Kidney epithelial cell (primary cell): ENCODE results near the gene N4BP2L2. TPM values are rescaled to one million over a fixed set of nuclear protein-coding genes. Genes with fewer than 3 reads are reported as not detected.

Experiments
- DNase-seq: peaks from one replicate; pipeline ENCODE4 v3.0.0-alpha.2; 2010; ENCODE audit warnings: low read depth
- H3K27me3 ChIP-seq: 2 replicates; pipeline ENCODE4 v1.6.0; 2011; ENCODE audit warnings: low read length; ENCODE audit not compliant: control insufficient read depth, insufficient read depth
- H3K36me3 ChIP-seq: 2 replicates; pipeline ENCODE4 v1.5.1; 2011; ENCODE audit warnings: low read length; ENCODE audit not compliant: control insufficient read depth, insufficient read depth
- H3K4me3 ChIP-seq: 2 replicates; pipeline ENCODE4 v1.5.1; 2011; ENCODE audit warnings: low read depth, mild to moderate bottlenecking, control low read depth, low read length
- CTCF ChIP-seq: IDR thresholded peaks from 2 replicates; pipeline ENCODE4 v1.5.1; 2011; ENCODE audit warnings: mild to moderate bottlenecking, moderate library complexity, low read length, control low read depth, inconsistent platforms; ENCODE audit not compliant: insufficient read depth, poor library complexity, severe bottlenecking
- total RNA-seq: library from RNA; depleted of rRNA; stranded (reverse); fragments of >200 nt; gene quantifications from 2 replicates; pipeline ENCODE4 v1.2.3, GENCODE V29; 2015

The N4BP2L2 gene
- total RNA-seq, 1 donor from 2014 or later, result 64.1 TPM

- no peaks in the 10 kb centered on the region for H3K27me3 ChIP-seq
- no peak for TF ChIP-seq CTCF
- no peak overlapping the region for H3K4me3 ChIP-seq
- no peak for DNase-seq
- H3K36me3 ChIP-seq, result no peaks in the 10 kb centered on the region
Measured at GRCh38 chr13:32430018-32430747, 108.4 kb downstream of the N4BP2L2 start.

- DNase-seq, result no peak
- TF ChIP-seq CTCF, result no peak
- Histone ChIP-seq H3K27me3 (no peaks in the 10 kb centered on the region), H3K4me3 (no peak overlapping the region), H3K36me3 (no peaks in the 10 kb centered on the region)
Measured at GRCh38 chr13:32429433-32429909, 109.1 kb downstream of the N4BP2L2 start.

- TF ChIP-seq CTCF, result no peak
- DNase-seq, result no peak
- Histone ChIP-seq H3K36me3 (no peaks in the 10 kb centered on the region), H3K4me3 (peak overlapping the region; percentile 62), H3K27me3 (no peaks in the 10 kb centered on the region)
Measured at GRCh38 chr13:32428581-32429432, 109.8 kb downstream of the N4BP2L2 start.

- H3K4me3 ChIP-seq, result peak within 1 kb of the TSS; percentile 62
- H3K36me3 ChIP-seq, result no peaks in the 10 kb centered on the region
- no peak for TF ChIP-seq CTCF
- H3K27me3 ChIP-seq, result no peaks in the 10 kb centered on the region
- DNase-seq, result no peak
Measured at GRCh38 chr13:32427852-32428580, 110.6 kb downstream of the N4BP2L2 start, which contains the start of gene N4BP2L1. Gene N4BP2L1, minus strand, starts transcription at chr13:32428130. Its CDS starts 48 bp downstream, at chr13:32428082.

- DNase-seq, result no peak
- Histone ChIP-seq H3K4me3 (peak overlapping the region; percentile 62), H3K36me3 (no peaks in the 10 kb centered on the region), H3K27me3 (no peaks in the 10 kb centered on the region)
- no peak for TF ChIP-seq CTCF
Measured at GRCh38 chr13:32426990-32427851, 111.4 kb downstream of the N4BP2L2 start.
